ENCODE results near the gene AKTIP. TPM values are rescaled to one million over a fixed set of nuclear protein-coding genes. Genes with fewer than 3 reads are reported as not detected.

Gene AKTIP
- total and polyA plus RNA-seq, 9 of the 15 experiments (the other 6 are each of a cell fraction or from before 2014, with no cell fraction given): 3.0 to 10.7 (median 4.4) TPM

GRCh38 chr16:53484542-53484941 is 18.5 kb downstream of the AKTIP start:
- ChIA-PET CTCF (ENCODE audit: low intra/inter-chr PET ratio) (no interaction called here), POLR2A (no interaction called here)
- 97% methylated on average over 2 of the region's 2 CpGs for WGBS (ENCODE audit: insufficient coverage, low coverage, missing lambda C conversion rate)
- Histone ChIP-seq H3K4me2 (ENCODE audit: insufficient read depth, low read length) (no peak overlapping the region), H3K27me3 (ENCODE audit: control insufficient read depth in 2 of 2, insufficient read depth in 2 of 2, low read length in 2 of 2) (no peaks in the 10 kb centered on the region), H3K36me3 (ENCODE audit: control insufficient read depth, insufficient read depth, low read length) (peaks cover 51% of the 10 kb centered on the region; the same call in 2 of the 3 replicates), H3K4me3 (no peak overlapping the region), H4K20me1 (replicated peaks; ENCODE audit: control insufficient read depth, insufficient read depth, low read length) (no peaks in the 10 kb centered on the region), H3K79me2 (ENCODE audit: control insufficient read depth, insufficient read depth, low read length) (no peaks in the 10 kb centered on the region), H3K9ac (ENCODE audit: insufficient read depth in 1 of 2, low read depth in 2 of 2, low read length in 2 of 2) (no peak overlapping the region), H2AFZ (ENCODE audit: low read depth, low read length) (no peak overlapping the region), H3K4me1 (replicated peaks in 1 of 2; ENCODE audit: control insufficient read depth in 2 of 2, insufficient read depth in 2 of 2, low read length in 2 of 2) (no peaks in the 10 kb centered on the region), H3K9me1 (ENCODE audit: control insufficient read depth, insufficient read depth, low read length) (no peaks in the 10 kb centered on the region), H3K27ac (ENCODE audit: extremely low read depth, low read depth, low read length) (no peak overlapping the region), H3K9me3 (replicated peaks; ENCODE audit: control insufficient read depth, insufficient read depth, low read depth, low read length) (no peaks in the 10 kb centered on the region; the same call in 1 of the 2 replicates)
- FAIRE-seq (no peak), DNase-seq (ENCODE audit: extremely low read depth in 1 of 4, low spot score in 3 of 4) (no peak), ATAC-seq (no peak)
- intact Hi-C loops (cut with micrococcal nuclease) (no loop called here), in situ Hi-C loops (cut with MboI) (no loop called here)
- BruUV-seq (replicated peaks): no TSS peak
- no peak for TF ChIP-seq PCBP2 (IDR thresholded peaks at IDR 0.05; ENCODE audit: low read depth, low read length, poor library complexity, severe bottlenecking)
- TF ChIP-seq ZNF75A (CRISPR knock-in tag; IDR thresholded peaks at IDR 0.05): no peak
- TF ChIP-seq KDM2B (CRISPR knock-in tag; IDR thresholded peaks at IDR 0.05): no peak
- no peak for TF ChIP-seq MGA (IDR thresholded peaks at IDR 0.05)
- no peak for TF ChIP-seq NFXL1 (CRISPR knock-in tag; IDR thresholded peaks at IDR 0.05)
- no peak for TF ChIP-seq E2F5 (CRISPR knock-in tag; IDR thresholded peaks at IDR 0.05)
- no peak for TF ChIP-seq DIDO1 (tag; IDR thresholded peaks at IDR 0.05; ENCODE audit: low read depth)
- TF ChIP-seq DPF2 (IDR thresholded peaks at IDR 0.05): no peak
- no peak for TF ChIP-seq PTRF (tag; IDR thresholded peaks at IDR 0.05)
- no peak for TF ChIP-seq NFE2L1 (tag; IDR thresholded peaks at IDR 0.05; ENCODE audit: borderline replicate concordance, low read depth)
- TF ChIP-seq TEAD1 (CRISPR knock-in tag; IDR thresholded peaks at IDR 0.05): no peak
- TF ChIP-seq FOXK1 (CRISPR knock-in tag; IDR thresholded peaks at IDR 0.05; ENCODE audit: borderline replicate concordance): no peak
